Measurements from ENCODE around the gene CCL27.

The CCL27 gene

GRCh38 chr9:34684145-34684544, 21.7 kb upstream of the CCL27 start:
- DNase-seq: no peak

GRCh38 chr9:34675869-34676268, 13.4 kb upstream of the CCL27 start:
- no peak for DNase-seq

GRCh38 chr9:34675048-34675714, 12.7 kb upstream of the CCL27 start:
- DNase-seq: peak; percentile 71

GRCh38 chr9:34674440-34674839, 12.0 kb upstream of the CCL27 start:
- DNase-seq: no peak

- DNase-seq: no peak
These were observed 8.8 kb upstream of the CCL27 start for GRCh38 chr9:34671307-34671706.

- no peak for DNase-seq
These were observed 7.5 kb upstream of the CCL27 start for GRCh38 chr9:34669809-34670562.

GRCh38 chr9:34665381-34666250, 3.2 kb upstream of the CCL27 start:
- peak; percentile 95 for DNase-seq

- no peak for DNase-seq
These were observed 2.6 kb upstream of the CCL27 start for GRCh38 chr9:34665067-34665380.

GRCh38 chr9:34664281-34665066, 2.0 kb upstream of the CCL27 start:
- DNase-seq: peak; percentile 78

- no peak for DNase-seq
These were observed 797 bp upstream of the CCL27 start for GRCh38 chr9:34663303-34663605.

GRCh38 chr9:34659592-34660253, 2.7 kb downstream of the CCL27 start:
- no peak for DNase-seq

GRCh38 chr9:34658461-34658860, 4.0 kb downstream of the CCL27 start:
- DNase-seq: no peak

- no peak for DNase-seq
These were observed 5.5 kb downstream of the CCL27 start for GRCh38 chr9:34656992-34657391.

GRCh38 chr9:34655394-34655793, 7.1 kb downstream of the CCL27 start:
- no peak for DNase-seq

- peak; percentile 78 for DNase-seq
These were observed 8.0 kb downstream of the CCL27 start for GRCh38 chr9:34654323-34655051.

- DNase-seq: peak; percentile 84
These were observed 9.0 kb downstream of the CCL27 start for GRCh38 chr9:34653151-34654072.

- no peak for DNase-seq
These were observed 9.9 kb downstream of the CCL27 start for GRCh38 chr9:34652602-34653000.

GRCh38 chr9:34651876-34652601, 10.4 kb downstream of the CCL27 start, which contains the start of gene IL11RA:
TSS of gene IL11RA (plus strand) at chr9:34652185. CDS start at chr9:34655218, 3,033 bp downstream.
- peak; percentile 90 for DNase-seq

GRCh38 chr9:34651321-34651720, 11.1 kb downstream of the CCL27 start:
- no peak for DNase-seq

- no peak for DNase-seq
These were observed 11.6 kb downstream of the CCL27 start for GRCh38 chr9:34650816-34651215.

All from fibroblast of skin of back (primary cell).